Stimulated activated CD4-positive, alpha-beta T cell treated with anti-CD3 and anti-CD28 coated beads, Interleukin-4, amount 100 ng/mL, for 48 hours (primary cell): ENCODE results near the gene ABCB6.

Experiments
- DNase-seq, 2 donors: peaks; one replicate each; pipeline ENCODE4 v3.0.0-alpha.2; 2020; ENCODE audit warnings: low read depth in 2 of 2

Gene ABCB6

GRCh38 chr2:219245148-219245898, 26.6 kb upstream of the ABCB6 start, which contains the start of the genes GLB1L and STK16:
TSS of gene GLB1L (minus strand) at chr2:219245444. CDS start at chr2:219243573, 1,871 bp downstream.
TSS of gene STK16 (plus strand) at chr2:219245479. CDS start at chr2:219246000, 521 bp downstream.
- DNase-seq = peak; percentile 85 to 89

- no peak for DNase-seq
These were observed 26.0 kb upstream of the ABCB6 start for GRCh38 chr2:219244789-219245147.

GRCh38 chr2:219243291-219243761, 24.6 kb upstream of the ABCB6 start:
- DNase-seq = no peak

GRCh38 chr2:219234331-219234730, 15.6 kb upstream of the ABCB6 start:
- DNase-seq = no peak

GRCh38 chr2:219230059-219230540, 11.3 kb upstream of the ABCB6 start:
- peak; percentile 44 to 58 for DNase-seq

- peak; percentile 95 to 99 for DNase-seq
These were observed 10.7 kb upstream of the ABCB6 start, which contains the start of the genes ANKZF1 and ATG9A for GRCh38 chr2:219229305-219230058. TSS of gene ANKZF1 (plus strand) at chr2:219229806. CDS start at chr2:219230258, 452 bp downstream. TSS of gene ATG9A (minus strand) at chr2:219229636. CDS start at chr2:219228024, 1,612 bp downstream.

- no peak for DNase-seq
These were observed 10.2 kb upstream of the ABCB6 start for GRCh38 chr2:219228911-219229304.

- no peak for DNase-seq
These were observed 9.5 kb upstream of the ABCB6 start for GRCh38 chr2:219228041-219228910.

- no peak for DNase-seq
These were observed 6.6 kb upstream of the ABCB6 start for GRCh38 chr2:219225350-219225749.

- no peak for DNase-seq
These were observed 5.3 kb upstream of the ABCB6 start for GRCh38 chr2:219223831-219224610.

- DNase-seq = no peak
These were observed 3.3 kb upstream of the ABCB6 start for GRCh38 chr2:219221957-219222518.

GRCh38 chr2:219220652-219221402, 2.1 kb upstream of the ABCB6 start:
- no peak for DNase-seq

- DNase-seq = no peak
These were observed 1.2 kb upstream of the ABCB6 start for GRCh38 chr2:219219784-219220532.

GRCh38 chr2:219218217-219218731, 484 bp downstream of the ABCB6 start:
- no peak for DNase-seq

GRCh38 chr2:219216535-219216915, 2.2 kb downstream of the ABCB6 start:
- DNase-seq = no peak

- no peak for DNase-seq
These were observed 2.8 kb downstream of the ABCB6 start for GRCh38 chr2:219215871-219216534.

GRCh38 chr2:219214786-219215185, 4.0 kb downstream of the ABCB6 start:
- no peak for DNase-seq

GRCh38 chr2:219214141-219214540, 4.6 kb downstream of the ABCB6 start:
- DNase-seq = no peak
